Skin of body (tissue), 2 donors: ENCODE results near the gene HTR2C. TPM values are rescaled to one million over a fixed set of nuclear protein-coding genes. Genes with fewer than 3 reads are reported as not detected.
"Not testable (repeated sequence)": the region's sequence is repeated elsewhere in the genome, so short reads cannot be mapped to it uniquely, and the experiment has no call there.

ENCODE experiments used
- DNase-seq: peaks from one replicate; lab custom pipeline; 2025; lab: John Stamatoyannopoulos, UW
- total RNA-seq: library from RNA; depleted of rRNA; stranded (reverse); fragments of >200 nt; gene quantifications from one replicate; pipeline ENCODE4 v1.2.3, GENCODE V29; 2014

HTR2C gene
- total RNA-seq, 1 donor from 2014 or later = not detected

DNA sequence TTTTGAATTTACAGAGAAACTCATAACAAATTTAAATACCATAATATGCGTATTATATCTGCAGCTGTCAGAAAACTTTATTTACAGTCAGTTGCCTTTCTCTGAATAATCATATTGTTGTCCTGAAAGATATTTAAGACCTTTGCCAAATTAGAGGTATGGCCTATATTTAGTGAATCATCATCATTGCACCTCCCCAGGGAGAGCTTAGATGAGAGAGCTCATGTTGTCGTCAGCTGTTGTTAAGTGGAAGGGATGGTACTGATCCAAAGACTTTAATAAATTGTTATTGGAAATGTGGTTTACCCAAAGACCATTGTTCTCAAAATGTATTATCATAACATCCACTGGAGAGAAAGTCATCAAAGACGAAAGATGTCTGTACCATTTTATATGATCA, 128.6 kb downstream of the HTR2C start:
- DNase-seq = no peak

DNA sequence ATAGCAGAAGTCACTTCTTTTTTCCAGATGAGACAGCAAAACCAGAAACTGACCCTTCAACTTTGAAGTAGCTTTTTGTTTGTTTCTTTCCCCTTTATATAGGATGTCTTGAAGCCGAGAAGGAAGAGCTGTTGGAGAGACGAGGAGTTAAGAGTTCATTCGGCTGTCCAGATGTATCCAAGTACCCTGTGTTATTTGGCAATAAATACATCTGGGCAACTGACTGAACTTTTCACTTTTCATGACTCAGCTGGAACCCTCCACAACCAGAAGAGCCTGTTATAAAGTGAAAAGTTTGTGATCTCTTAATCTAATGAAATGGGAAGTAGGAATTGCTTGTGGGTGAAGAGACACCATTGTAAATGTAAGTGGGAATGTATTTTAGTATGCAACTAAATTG, 131.2 kb downstream of the HTR2C start:
- no peak for DNase-seq

DNA sequence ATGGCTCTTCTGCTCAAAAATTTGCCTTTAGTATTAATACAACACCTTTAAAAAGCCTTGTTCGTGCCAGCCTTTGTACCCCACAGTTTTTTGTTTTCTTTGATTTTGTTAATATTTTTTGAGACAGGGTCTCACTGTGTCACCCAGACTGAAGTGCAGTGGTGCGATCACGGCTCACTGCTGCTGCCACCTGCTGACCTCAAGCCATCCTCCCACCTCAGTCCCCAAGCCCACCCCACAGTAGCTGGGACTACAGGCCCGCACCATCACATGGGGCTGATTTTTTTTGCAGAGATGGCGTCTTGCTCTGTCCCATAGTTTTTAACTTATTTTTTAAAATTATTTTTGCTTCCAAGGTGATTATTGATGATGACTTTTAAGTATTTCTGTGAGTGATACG, 134.0 kb downstream of the HTR2C start:
- DNase-seq = no peak

DNA sequence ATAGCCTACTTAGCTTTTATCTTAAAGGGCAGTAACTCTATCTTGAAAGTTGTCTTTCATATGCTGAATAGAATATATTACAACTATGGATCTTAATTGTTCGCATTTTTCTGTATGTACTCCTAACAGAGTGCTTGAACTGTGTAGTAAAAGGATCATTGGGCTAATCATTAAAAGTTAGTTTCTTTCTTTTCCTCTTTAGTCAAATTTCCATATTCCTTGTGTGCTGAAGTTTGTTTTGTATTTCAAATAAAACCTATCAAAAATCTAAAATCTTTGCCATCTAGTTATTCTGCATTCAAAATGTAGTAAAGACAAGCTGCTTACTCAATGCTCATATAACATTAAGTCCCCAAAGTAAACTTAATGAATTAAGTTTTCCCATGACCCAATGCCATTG, 182.7 kb downstream of the HTR2C start:
- no peak for DNase-seq

DNA sequence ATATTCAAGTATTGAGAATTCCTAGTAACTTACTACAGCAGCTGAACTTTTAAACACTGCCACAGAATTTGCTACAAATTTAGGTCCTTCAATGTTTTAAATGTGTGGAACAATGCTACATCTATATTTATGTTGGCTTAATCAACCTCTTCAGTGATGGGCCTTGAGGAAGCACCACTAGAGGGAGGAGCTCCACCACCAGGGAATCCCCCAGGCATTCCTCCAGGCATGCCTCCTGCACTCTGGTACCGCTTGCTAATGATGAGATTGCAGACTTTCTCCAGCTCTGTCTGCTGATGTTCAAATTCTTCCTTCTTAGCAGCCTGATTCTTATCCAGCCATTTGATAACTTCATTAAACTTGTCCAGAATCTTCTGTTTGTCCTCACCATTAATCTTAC, 190.8 kb downstream of the HTR2C start:
- no peak for DNase-seq

GRCh38 chrX:114782925-114783324, 199.0 kb downstream of the HTR2C start:
- DNase-seq = no peak

GRCh38 chrX:114787061-114787460, 203.2 kb downstream of the HTR2C start:
- peak; percentile 9 for DNase-seq

DNA sequence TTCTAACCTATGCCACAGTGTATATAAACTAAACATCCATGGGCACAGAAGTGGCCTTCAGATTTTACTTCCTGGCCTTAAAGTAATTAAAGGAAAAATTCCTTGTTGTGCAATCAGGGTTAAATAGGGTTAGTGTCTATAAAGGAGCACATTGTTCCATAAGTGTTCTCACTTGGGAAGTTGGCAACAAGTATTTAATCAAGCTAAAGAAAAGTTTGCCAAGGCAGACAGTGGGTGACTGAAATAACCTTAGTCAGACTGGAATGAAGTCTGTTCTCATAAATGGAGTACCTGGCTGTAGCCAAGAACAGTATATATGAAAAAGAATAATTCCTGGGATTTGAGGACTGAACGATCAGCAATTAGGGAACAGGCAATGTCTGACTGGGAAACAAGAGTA, 213.6 kb downstream of the HTR2C start:
- no peak for DNase-seq

- DNase-seq = no peak
These were observed 215.0 kb downstream of the HTR2C start for GRCh38 chrX:114798907-114799306.

DNA sequence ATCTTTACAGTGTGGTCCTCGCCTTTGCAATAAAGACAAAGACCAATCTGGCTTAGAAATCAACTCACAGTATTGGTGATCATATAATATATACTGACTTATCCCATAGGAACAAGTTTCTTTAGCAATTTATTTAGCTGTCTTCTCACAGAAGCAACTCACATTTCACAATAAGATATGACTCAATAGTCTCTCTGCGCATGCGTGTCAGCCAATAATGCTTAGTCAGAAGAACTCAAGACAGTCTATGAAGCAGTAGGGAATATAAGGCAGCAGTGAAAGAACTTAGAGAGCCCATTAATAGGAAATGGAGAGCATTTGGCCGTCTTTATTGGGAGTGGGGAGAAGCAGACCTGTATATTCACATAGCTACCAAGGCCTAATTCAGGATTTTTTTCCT, 216.8 kb downstream of the HTR2C start:
- no peak for DNase-seq

GRCh38 chrX:114819509-114819908, 235.6 kb downstream of the HTR2C start:
- no peak for DNase-seq

- DNase-seq = no peak
These were observed 257.2 kb downstream of the HTR2C start for GRCh38 chrX:114841051-114841450.

DNA sequence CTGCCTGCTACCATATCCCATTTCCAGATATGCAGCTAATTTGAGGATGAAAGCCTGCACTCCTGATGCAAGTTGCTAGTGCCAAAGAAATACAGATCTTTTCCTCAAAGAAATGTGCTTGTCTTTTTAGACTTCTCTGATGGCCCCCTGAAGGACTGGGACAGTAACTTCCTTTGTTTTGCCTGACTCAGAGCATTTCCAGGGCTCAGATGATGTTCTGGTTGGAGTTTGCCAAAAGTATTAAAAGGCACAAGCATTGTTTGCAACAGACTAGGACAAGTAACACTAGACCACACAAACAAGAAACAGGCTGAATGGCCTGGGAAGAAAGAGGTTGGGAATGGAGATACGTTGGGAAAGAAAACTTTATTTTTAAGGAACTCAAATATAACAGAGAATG, 258.3 kb downstream of the HTR2C start:
- no peak for DNase-seq

GRCh38 chrX:114889481-114889880, 305.6 kb downstream of the HTR2C start:
- peak; percentile 66 for DNase-seq

DNA sequence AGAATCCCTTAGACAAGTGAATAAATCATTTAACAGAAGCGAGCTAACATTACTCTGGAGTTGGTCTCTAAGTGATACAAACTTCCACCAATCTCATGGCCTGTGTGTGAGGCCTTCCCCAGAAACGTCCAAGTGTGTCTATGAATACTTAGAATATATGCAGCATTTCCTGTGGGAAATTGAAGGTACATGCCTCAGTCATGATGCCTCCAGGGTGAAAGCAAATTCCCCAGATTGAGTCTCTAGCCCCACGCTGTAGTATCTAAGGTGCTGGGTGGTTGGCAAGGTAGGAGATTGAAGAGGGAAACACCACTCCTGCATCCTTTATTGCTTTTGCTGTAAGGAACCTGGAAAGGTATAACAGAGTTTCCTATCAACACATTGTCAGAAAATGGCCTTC, 319.7 kb downstream of the HTR2C start:
- DNase-seq = no peak

GRCh38 chrX:114905251-114905650, 321.4 kb downstream of the HTR2C start:
- no peak for DNase-seq

GRCh38 chrX:114906984-114907510, 323.2 kb downstream of the HTR2C start:
- no peak for DNase-seq

DNA sequence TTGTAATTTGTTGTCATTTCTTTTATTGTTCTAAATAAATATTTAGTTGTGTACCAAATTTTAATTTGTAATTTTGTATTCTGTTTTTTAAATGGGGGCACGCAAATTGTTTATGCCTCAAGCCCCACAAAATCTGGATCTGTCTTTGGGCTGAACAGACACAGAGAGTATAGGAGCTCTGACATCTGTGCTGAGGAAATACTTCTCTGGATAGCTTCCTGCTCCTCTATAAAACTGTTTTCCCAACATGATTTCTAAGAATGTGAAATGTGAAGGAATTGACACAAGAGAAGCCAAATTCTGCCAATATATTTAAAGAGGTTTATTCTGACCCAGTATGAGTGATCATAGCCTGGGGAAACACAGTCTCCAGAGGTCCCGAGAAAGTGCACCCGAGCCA, 340.5 kb downstream of the HTR2C start:
- DNase-seq = no peak

GRCh38 chrX:114924856-114925255, 341.0 kb downstream of the HTR2C start:
- no peak for DNase-seq

- DNase-seq = no peak
These were observed 346.3 kb downstream of the HTR2C start for GRCh38 chrX:114930227-114930626.

GRCh38 chrX:114932550-114932949, 348.7 kb downstream of the HTR2C start:
- DNase-seq = no peak

- not testable (repeated sequence) for DNase-seq
These were observed 349.4 kb downstream of the HTR2C start for GRCh38 chrX:114933291-114933690.

DNA sequence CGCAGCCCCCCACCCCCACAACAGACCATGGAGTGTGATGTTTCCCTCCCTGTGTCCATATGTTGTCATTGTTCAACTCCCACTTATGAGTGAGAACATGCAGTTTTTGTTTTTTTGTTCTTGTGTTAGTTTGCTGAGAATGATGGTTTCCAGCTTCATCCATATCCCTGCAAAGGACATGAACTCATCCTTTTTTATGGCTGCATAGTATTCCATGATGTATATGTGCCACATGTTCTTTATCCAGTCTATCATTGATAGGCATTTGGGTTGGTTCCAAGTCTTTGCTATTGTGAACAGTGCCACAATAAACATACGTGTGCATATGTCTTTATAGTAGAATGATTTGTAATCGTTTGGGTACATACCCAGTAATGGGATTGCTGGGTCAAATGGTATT, 353.2 kb downstream of the HTR2C start:
- not testable (repeated sequence) for DNase-seq

DNA sequence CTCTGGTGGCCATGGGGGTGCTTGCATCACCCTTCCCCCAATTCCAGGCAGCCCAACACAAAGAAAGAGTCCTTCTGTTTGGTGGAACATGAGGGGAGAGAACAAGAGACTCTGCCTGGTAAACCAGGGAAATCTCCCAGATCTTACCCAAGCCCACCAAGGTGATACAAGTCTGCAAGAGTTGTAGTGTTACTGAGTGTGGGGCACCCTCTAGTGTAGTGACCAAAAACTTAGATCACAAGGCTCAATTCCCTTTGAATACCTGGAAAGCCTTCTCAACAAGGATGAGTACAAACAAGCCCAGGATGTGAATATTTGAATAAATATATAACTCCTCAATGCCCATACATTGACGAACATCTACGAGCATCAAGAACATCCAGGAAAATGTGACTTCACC, 368.8 kb downstream of the HTR2C start:
- DNase-seq = no peak
